ENCODE measurements around the gene TRMT2B.
"Not testable (repeated sequence)": the region's sequence is repeated elsewhere in the genome, so short reads cannot be mapped to it uniquely, and the experiment has no call there.

The TRMT2B gene, protein sequence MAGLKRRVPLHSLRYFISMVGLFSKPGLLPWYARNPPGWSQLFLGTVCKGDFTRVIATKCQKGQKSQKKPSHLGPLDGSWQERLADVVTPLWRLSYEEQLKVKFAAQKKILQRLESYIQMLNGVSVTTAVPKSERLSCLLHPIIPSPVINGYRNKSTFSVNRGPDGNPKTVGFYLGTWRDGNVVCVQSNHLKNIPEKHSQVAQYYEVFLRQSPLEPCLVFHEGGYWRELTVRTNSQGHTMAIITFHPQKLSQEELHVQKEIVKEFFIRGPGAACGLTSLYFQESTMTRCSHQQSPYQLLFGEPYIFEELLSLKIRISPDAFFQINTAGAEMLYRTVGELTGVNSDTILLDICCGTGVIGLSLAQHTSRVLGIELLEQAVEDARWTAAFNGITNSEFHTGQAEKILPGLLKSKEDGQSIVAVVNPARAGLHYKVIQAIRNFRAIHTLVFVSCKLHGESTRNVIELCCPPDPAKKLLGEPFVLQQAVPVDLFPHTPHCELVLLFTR

GRCh38 chrX:101051549-101052302 is at the start of gene TRMT2B:
Gene TRMT2B, minus strand, starts transcription at chrX:101052111. Its CDS starts 9,822 bp downstream, at chrX:101042289.
- TF ChIP-seq POLR2A (IDR thresholded peaks at IDR 0.05; ENCODE audit: low read depth, low read length), result no peak; the same call in 1 of the 2 replicates
- FAIRE-seq, result peak; percentile 81
- DNase-seq (ENCODE audit: insufficient read length, low spot score), result peak; percentile 59

- peak; percentile 93 for FAIRE-seq
- TF ChIP-seq POLR2A (IDR thresholded peaks at IDR 0.05; ENCODE audit: low read depth, low read length), result peak; percentile 44
- DNase-seq (ENCODE audit: insufficient read length, low spot score), result peak; percentile 79
Measured at GRCh38 chrX:101097546-101098453, 45.9 kb upstream of the TRMT2B start, which contains the start of gene CENPI. Gene CENPI, plus strand, starts transcription at chrX:101098204. Its CDS starts 2,867 bp downstream, at chrX:101101071.

DNA sequence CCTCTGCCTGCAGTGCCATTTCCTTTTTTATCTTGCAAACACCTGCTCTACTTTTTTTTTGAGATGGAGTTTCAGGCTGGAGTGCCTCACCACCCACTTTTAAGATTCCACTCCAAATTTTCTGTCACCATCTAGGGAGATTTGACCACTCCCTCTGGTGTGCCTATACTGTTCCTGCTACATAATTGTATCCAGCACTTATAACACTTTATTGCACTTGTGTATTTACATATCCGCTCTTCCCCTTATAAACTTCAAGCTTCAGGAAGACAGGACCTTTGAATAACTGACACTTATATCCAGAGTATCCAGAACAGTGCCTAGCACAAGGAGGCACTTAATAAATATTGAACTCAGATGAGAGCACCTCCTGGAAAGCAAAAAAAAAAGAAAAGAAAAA is 39.9 kb upstream of the TRMT2B start:
- no peak for FAIRE-seq
- DNase-seq (ENCODE audit: insufficient read length, low spot score), result no peak
- no peak for TF ChIP-seq POLR2A (IDR thresholded peaks at IDR 0.05; ENCODE audit: low read depth, low read length)

GRCh38 chrX:101081231-101081630 is 29.3 kb upstream of the TRMT2B start:
- TF ChIP-seq POLR2A (IDR thresholded peaks at IDR 0.05; ENCODE audit: low read depth, low read length), result no peak
- no peak for FAIRE-seq

DNA sequence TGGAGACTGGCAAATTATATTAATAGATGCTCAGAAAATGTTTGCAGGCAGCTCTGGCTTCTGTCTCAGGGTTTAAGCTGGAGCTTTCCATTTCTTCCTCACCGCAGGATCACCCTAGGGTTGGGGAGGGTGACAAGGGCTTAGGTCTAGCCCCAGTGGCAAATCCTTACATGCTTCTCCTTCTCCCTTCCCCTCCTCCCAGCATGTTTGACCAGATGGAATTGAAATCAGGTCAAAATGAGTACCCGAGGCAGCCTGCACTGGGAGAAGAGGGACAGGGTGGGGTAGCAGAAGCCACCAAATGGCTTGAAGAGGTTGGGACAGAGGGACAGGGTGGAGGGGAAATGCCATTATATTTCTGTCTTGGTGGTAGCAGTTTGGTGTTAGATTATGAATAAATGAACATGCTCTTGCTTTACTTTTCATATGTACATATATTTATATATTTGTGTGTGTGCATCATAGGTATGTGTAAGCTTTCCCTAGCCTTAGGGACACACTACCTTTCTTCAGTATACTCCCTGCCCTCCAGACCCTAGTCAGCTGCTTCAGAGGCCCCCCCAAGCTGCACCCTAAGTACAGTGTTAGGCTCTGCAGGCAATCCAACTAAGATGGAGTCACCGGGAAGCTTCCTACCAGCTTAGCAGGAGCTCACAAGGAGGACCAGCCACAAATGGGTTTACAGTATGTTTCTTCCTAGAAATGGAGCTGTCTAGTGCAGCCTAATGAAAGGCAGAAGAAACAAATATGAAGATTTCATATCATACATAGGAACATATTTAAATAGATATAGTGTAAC is 28.6 kb upstream of the TRMT2B start:
- DNase-seq (ENCODE audit: insufficient read length, low spot score), result no peak
- no peak for FAIRE-seq
- TF ChIP-seq POLR2A (IDR thresholded peaks at IDR 0.05; ENCODE audit: low read depth, low read length), result no peak

More at GRCh38 chrX:101081231-101081630, 29.3 kb upstream of the TRMT2B start:
- DNase-seq (ENCODE audit: insufficient read length, low spot score), result no peak

- DNase-seq (ENCODE audit: insufficient read length, low spot score) (no peak), FAIRE-seq (no peak)
- no peak for TF ChIP-seq POLR2A (IDR thresholded peaks at IDR 0.05; ENCODE audit: low read depth, low read length)
Measured at GRCh38 chrX:101079736-101080270, 27.9 kb upstream of the TRMT2B start.

- no peak for DNase-seq (ENCODE audit: insufficient read length, low spot score)
- TF ChIP-seq POLR2A (IDR thresholded peaks at IDR 0.05; ENCODE audit: low read depth, low read length), result no peak
- no peak for FAIRE-seq
Measured at GRCh38 chrX:101078716-101079598, 27.0 kb upstream of the TRMT2B start, which contains the start of gene TMEM35A. Gene TMEM35A, plus strand, starts transcription at chrX:101078879. Its CDS starts 124 bp downstream, at chrX:101079003.

GRCh38 chrX:101071582-101071981 is 19.7 kb upstream of the TRMT2B start:
- FAIRE-seq (no peak), DNase-seq (ENCODE audit: insufficient read length, low spot score) (no peak)
- no peak for TF ChIP-seq POLR2A (IDR thresholded peaks at IDR 0.05; ENCODE audit: low read depth, low read length)

- FAIRE-seq, result no peak
- no peak for DNase-seq (ENCODE audit: insufficient read length, low spot score)
- TF ChIP-seq POLR2A (IDR thresholded peaks at IDR 0.05; ENCODE audit: low read depth, low read length), result no peak
Measured at GRCh38 chrX:101062176-101062575, 10.3 kb upstream of the TRMT2B start.

DNA sequence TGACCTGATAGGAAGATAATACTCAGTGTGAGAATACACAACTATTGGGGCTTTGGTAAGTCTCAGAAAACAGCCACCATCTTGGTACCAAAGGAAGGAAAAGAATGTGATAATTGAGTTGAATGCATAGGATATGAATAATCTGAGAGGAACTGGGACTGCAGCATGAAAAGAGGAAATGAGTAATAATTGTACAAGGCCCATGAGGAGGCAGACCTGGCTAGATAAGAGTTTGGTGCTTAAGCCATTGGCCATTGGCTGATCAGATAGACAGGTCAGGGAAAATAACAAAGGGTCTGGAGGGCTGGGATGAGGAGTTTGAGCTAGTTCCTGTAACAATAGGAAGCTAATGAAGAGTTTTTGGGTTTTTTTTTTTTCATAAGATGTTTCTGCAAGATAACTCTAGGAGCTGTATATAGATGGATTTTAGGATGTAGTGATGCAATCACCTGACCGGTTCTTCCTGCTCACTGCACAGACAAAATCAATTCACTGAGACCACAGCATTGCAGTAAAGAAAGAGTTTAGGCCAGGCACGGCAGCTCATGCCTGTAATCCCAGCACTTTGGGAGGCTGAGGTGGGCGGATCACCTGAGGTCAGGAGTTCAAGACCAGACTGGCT is 5.3 kb upstream of the TRMT2B start:
- peak; percentile 62 for FAIRE-seq
- peak; percentile 51 for DNase-seq (ENCODE audit: insufficient read length, low spot score)
- no peak for TF ChIP-seq POLR2A (IDR thresholded peaks at IDR 0.05; ENCODE audit: low read depth, low read length)

DNA sequence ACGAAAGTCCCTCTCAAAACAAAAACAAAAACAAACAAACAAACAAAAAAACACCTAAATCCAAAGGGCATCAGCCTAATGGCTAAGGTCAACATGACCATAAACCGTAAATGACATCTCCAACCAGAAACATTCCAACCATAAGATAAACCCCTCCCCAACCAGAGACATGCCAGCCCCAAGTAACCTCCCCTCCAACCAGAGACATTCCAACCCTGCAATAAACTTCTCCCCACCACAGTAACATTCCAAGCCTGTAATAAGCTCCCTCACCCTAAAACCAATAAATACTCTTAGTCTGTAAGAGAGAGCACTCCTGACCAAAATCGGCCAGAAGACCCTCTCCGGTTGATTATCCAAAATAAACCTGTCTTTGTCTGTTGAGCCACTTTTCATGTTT is 4.6 kb upstream of the TRMT2B start:
- not testable (repeated sequence) for DNase-seq (ENCODE audit: insufficient read length, low spot score); FAIRE-seq
